Common myeloid progenitor, CD34-positive (primary cell): ENCODE measurements around the gene TEX28.
"Not testable (repeated sequence)": the region's sequence is repeated elsewhere in the genome, so short reads cannot be mapped to it uniquely, and the experiment has no call there.

Source experiments
- CTCF ChIA-PET: fragments of 350-600 bp; sonication (Branson Sonifier 250); formaldehyde crosslinking; loops from one replicate; lab custom pipeline; 2021; ENCODE audit warnings: antibody characterized with exemption; lab: Charles Lee
- POLR2A ChIA-PET: fragments of 350-600 bp; sonication (Branson Sonifier 250); formaldehyde crosslinking; loops from one replicate; lab custom pipeline; 2021; ENCODE audit warnings: antibody characterized with exemption; lab: Charles Lee
- DNase-seq, 3 donors: peaks; one replicate each; pipeline versions ENCODE4 v3.0.0 to v3.0.0-alpha.2; 2013
- H3K27ac ChIP-seq, 2 experiments: 1 replicate in 1 of 2; 2 replicates in 1 of 2; pipeline ENCODE4 v1.7.0; 2013; ENCODE audit warnings: inconsistent platforms in 2 of 2, low read length in 2 of 2, mild to moderate bottlenecking in 2 of 2, low read depth in 1 of 2, moderate library complexity in 1 of 2; ENCODE audit not compliant: severe bottlenecking in 2 of 2, insufficient read depth in 1 of 2, poor library complexity in 1 of 2
- H3K27me3 ChIP-seq, 5 experiments: replicated peaks in 2 of 5; 1 replicate in 3 of 5; 2 replicates in 2 of 5; pipeline versions ENCODE4 v1.6.1 to v1.7.0; 2013; ENCODE audit warnings: low read length in 4 of 5, mild to moderate bottlenecking in 2 of 5, moderate library complexity in 2 of 5, inconsistent platforms in 1 of 5; ENCODE audit not compliant: insufficient read depth in 5 of 5, control insufficient read depth in 4 of 5
- H3K36me3 ChIP-seq, 4 experiments: 1 replicate in 2 of 4; 2 replicates in 2 of 4; pipeline versions ENCODE4 v1.6.1 to v1.7.0; 2013; ENCODE audit warnings: low read length in 3 of 4, control low read depth in 1 of 4, mild to moderate bottlenecking in 1 of 4; ENCODE audit not compliant: control insufficient read depth in 4 of 4, insufficient read depth in 4 of 4
- H3K4me1 ChIP-seq, 4 experiments: 1 replicate in 3 of 4; 2 replicates in 1 of 4; pipeline versions ENCODE4 v1.6.1 to v1.7.1; 2013; ENCODE audit warnings: low read length in 3 of 4, mild to moderate bottlenecking in 3 of 4, control low read depth in 1 of 4, inconsistent platforms in 1 of 4, moderate library complexity in 1 of 4; ENCODE audit not compliant: control insufficient read depth in 4 of 4, insufficient read depth in 4 of 4; ENCODE audit errors: control extremely low read depth in 1 of 4
- H3K4me3 ChIP-seq, 7 experiments: 1 replicate in 4 of 7; 2 replicates in 3 of 7; pipeline versions ENCODE4 v1.5.1 to v1.7.0; 2013; ENCODE audit warnings: mild to moderate bottlenecking in 7 of 7, low read length in 6 of 7, moderate library complexity in 6 of 7, inconsistent platforms in 2 of 7, low read depth in 2 of 7, control low read depth in 1 of 7; ENCODE audit not compliant: insufficient read depth in 4 of 7, control insufficient read depth in 1 of 7; ENCODE audit errors: extremely low read depth in 1 of 7
- H3K9me3 ChIP-seq, 5 experiments: 1 replicate in 4 of 5; 2 replicates in 1 of 5; pipeline versions ENCODE4 v1.6.1 to v1.7.1; 2013; ENCODE audit warnings: low read length in 4 of 5, mild to moderate bottlenecking in 2 of 5, inconsistent platforms in 1 of 5, low read depth in 1 of 5, moderate library complexity in 1 of 5; ENCODE audit not compliant: control insufficient read depth in 4 of 5, insufficient read depth in 2 of 5; ENCODE audit errors: control extremely low read depth in 1 of 5
- WGBS: methylation state at CpG from one replicate; pipeline ENCODE4 v1.1.5; 2013; ENCODE audit not compliant: insufficient coverage; 5-methylcytosine and 5-hydroxymethylcytosine counted together

The TEX28 gene

DNA sequence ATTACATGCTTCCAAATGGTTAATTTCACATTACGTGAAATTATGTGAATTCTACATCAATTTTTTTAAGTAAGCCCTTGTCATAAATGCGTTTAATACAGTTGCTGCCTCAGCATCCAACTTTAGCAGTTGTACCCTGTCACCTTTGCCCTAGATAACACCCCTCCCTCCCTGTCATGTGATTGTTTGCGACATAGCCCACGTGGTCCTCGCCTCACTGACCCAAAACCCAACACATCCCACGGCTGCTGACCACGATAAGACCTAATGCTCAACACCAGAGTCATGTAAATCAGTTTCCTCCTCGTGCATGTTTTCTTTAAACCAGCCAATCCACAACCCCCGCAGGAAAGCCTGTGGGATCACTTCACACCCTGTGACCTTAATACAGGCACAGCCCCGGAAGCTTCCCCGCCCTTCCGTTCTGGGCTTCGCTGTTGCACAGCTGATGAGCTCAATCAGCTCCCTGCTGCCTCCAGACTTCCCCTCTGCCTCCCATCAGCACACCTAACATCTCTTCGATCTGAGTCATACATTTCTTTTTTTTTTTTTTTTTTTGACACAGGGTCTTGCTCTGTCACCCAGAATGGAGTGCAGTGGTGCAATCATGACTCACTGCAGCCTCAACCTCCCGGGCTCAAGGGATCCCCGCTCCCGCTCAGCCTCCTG lies 47.4 kb downstream of the TEX28 start:
- H3K9me3 ChIP-seq, CTCF ChIA-PET, H3K27ac ChIP-seq, POLR2A ChIA-PET, H3K4me3 ChIP-seq, H3K4me1 ChIP-seq, DNase-seq, H3K36me3 ChIP-seq, H3K27me3 ChIP-seq: not testable (repeated sequence)
- WGBS: no CpG with 5 or more reads among the region's 17 CpGs

DNA sequence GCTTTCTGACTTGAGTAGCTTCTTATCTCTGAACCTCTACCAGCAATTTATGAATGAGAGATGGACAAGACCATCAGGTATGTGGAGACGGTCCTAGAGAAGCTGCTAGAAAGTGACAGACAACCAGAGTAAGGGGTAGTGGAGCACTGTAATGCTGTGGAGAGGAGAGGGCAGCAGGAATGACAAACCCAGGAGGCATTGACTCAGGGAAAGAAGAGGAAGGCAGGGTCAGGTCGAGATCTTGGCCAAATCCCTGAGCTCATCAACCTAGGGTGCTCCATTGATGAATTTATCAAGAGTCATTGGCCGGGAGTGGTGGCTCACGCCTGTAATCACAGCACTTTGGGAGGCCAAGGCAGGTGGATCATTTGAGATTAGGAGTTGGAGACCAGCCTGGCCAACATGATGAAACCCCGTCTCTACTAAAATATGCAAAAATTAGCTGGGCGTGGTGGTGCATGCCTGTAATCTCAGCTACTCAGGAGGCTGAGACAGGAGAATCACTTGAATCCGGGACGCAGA lies 54.9 kb downstream of the TEX28 start:
- CTCF ChIA-PET, H3K4me1 ChIP-seq, POLR2A ChIA-PET, H3K27me3 ChIP-seq, H3K27ac ChIP-seq, DNase-seq, H3K4me3 ChIP-seq, H3K36me3 ChIP-seq, H3K9me3 ChIP-seq: not testable (repeated sequence)
- 83% methylated on average over 3 of the region's 8 CpGs for WGBS

- POLR2A ChIA-PET, H3K4me3 ChIP-seq, H3K4me1 ChIP-seq, H3K27me3 ChIP-seq, DNase-seq, H3K27ac ChIP-seq, H3K36me3 ChIP-seq, H3K9me3 ChIP-seq, CTCF ChIA-PET: not testable (repeated sequence)
- 80% methylated on average over 1 of the region's 11 CpGs for WGBS
Observed at GRCh38 chrX:154238939-154239559, 55.9 kb downstream of the TEX28 start.

DNA sequence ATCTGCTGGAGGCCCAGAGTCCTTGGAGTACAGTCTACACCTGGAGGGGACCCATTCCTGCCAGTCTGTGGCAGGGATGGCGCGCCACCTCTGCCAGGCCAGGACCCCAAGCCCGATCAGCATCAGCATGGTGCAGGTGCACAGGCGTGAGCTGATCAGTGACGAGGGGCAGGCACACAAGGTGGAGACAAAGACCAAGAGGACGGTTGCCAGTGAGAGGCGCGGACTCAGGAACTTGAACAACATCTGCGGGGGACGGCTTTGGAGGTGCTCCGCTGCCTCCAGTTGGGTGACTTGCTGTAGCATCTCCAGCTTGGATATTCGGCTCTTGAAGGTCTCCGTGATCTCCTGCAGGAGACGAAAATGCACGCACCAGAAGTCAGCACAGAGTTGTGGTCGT lies 61.3 kb downstream of the TEX28 start:
- H3K27me3 ChIP-seq, H3K4me3 ChIP-seq, POLR2A ChIA-PET, DNase-seq, H3K9me3 ChIP-seq, H3K4me1 ChIP-seq, H3K36me3 ChIP-seq, H3K27ac ChIP-seq, CTCF ChIA-PET: not testable (repeated sequence)
- WGBS: no CpG with 5 or more reads among the region's 16 CpGs

- WGBS: no CpG with 5 or more reads among the region's 3 CpGs
- CTCF ChIA-PET: not testable (repeated sequence)
Observed at GRCh38 chrX:154231443-154231842, 63.5 kb downstream of the TEX28 start.

GRCh38 chrX:154226706-154227105 lies 68.2 kb downstream of the TEX28 start:
- H3K36me3 ChIP-seq, H3K27me3 ChIP-seq, H3K27ac ChIP-seq, H3K4me1 ChIP-seq, CTCF ChIA-PET, H3K4me3 ChIP-seq, H3K9me3 ChIP-seq, DNase-seq, POLR2A ChIA-PET: not testable (repeated sequence)
- WGBS: no CpG with 5 or more reads among the region's 9 CpGs

More at GRCh38 chrX:154231443-154231842, 63.5 kb downstream of the TEX28 start:
- H3K36me3 ChIP-seq, H3K27me3 ChIP-seq, DNase-seq, H3K4me3 ChIP-seq, H3K4me1 ChIP-seq, POLR2A ChIA-PET, H3K9me3 ChIP-seq, H3K27ac ChIP-seq: not testable (repeated sequence)

GRCh38 chrX:154225292-154225691 lies 69.6 kb downstream of the TEX28 start:
- not testable (repeated sequence) for H3K4me1 ChIP-seq, DNase-seq
- no CpG with 5 or more reads among the region's 6 CpGs for WGBS

More at GRCh38 chrX:154225292-154225691, 69.6 kb downstream of the TEX28 start:
- H3K27ac ChIP-seq, POLR2A ChIA-PET, H3K4me3 ChIP-seq, H3K36me3 ChIP-seq, CTCF ChIA-PET, H3K27me3 ChIP-seq, H3K9me3 ChIP-seq: not testable (repeated sequence)
